ELF-1 (cell line): ENCODE measurements around the gene SNRPA.
"Not testable (repeated sequence)": the region's sequence is repeated elsewhere in the genome, so short reads cannot be mapped to it uniquely, and the experiment has no call there.

Source experiments
- DNase-seq: peaks from one replicate; pipeline ENCODE4 v3.0.0-alpha.2; 2016; ENCODE audit warnings: low read depth, low spot score

Gene SNRPA

DNA sequence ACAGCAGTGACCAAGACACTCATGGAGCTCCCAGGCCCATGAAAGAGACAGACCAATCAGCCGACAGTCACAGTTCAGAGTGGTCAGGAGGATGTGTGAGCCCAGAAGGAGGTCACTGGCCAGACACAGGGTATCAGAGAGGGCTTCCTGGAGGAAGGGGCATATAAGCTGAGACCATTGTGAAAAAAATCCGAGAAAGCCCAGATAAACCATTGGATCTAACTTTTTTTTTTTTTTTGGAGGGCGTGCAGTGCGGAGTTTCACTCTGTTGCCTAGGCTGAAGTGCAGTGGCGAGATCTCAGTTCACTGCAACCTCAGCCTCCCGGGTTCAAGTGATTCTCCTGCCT, 29.9 kb upstream of the SNRPA start:
- no peak for DNase-seq

DNA sequence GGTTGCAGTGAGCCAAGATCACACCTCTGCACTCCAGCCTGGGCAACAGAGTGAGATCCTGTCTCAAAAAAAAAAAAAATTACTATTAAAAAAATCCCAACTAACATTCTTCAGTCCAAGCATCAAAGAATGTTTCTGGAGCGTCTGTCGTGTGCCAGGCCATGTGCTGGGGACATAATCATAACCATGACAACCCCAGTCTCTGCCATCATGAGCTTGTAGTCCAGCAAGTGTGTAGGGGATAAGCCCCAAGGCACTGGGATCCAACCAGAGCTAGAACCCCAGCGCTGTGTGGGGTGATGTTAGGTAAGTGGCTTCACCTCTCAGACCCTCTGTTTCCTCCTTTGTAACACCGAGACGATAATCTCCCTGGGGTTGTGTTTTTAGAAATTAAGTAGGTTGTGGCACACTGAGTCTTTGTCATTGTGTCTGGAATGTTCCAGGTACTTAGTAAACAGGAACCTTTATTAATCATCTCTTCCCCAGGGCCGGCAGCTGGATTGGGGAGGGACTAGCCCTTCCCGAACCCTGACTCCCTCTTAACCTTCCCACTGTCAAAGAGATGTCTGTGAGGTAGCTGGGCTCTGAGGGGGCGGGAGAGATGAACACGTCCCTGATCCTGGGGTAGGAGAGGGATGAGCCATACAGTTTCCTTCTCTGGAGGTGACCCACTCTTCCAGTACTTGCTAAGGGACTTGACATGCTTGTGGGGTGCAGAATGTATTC, 28.9 kb upstream of the SNRPA start:
- DNase-seq, result no peak

DNA sequence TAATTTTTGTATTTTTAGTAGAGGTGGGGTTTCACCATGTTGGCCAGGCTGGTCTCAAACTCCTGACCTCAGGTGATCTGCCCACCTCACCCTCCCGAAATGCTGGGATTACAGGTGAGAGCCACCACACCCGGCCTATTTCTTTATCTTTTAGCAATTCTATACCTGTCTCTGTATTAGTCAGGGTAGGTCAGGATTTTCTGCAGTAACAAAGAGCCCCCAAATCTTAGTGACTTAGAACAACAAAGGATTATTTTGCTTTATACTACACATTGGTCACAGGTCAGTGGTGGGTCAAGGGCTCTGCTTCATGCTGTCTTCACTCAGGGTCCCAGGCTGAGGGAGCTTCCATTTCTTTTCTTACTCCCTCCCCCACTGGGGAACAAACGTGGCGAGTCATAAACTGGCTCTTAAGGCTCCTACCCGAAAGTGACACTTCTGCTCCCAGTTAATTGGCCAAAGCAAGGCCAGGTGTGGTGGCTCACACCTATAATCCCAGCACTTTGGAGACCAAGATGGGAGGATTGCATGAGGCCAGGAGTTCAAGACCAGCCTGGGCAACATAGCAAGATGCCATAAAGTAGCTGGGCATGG, 27.2 kb upstream of the SNRPA start:
- no peak for DNase-seq

DNA sequence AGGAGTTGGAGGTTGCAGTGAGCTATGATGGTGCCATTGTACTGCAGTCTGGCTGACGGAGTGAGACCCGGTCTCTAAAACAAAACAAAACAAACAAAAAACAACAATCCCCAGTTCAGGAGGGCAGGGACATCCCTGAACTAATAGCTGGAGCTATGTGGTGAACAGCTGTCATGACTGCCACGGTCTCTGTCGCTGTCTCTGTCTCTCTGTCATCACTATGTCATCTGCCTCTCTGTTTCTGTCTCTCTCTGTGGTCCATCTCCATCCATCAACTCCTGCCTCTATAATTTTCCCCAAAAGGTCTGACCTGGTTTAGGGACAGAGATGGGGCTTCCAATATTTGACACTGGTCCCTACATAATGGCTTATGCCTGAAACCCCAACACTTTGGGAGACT, 26.7 kb upstream of the SNRPA start:
- no peak for DNase-seq

DNA sequence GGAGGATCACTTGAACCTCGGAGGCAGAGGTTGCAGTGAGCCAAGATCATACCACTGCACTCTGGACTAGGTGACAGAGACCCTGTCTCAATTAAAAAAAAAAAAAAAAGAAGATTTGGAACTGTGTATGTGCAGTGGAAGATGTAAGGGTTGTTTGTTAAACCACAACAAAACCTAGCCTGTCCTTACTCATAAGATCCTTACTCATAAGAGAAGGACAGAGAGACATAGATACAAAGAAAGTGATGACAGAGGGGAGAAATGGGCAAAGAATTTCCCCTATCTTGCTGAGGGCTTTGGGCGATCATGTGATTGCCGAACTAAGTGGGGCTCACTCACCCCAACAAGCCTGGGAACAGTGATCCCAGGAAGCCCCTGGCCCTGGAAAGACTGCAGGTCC, 26.1 kb upstream of the SNRPA start:
- no peak for DNase-seq

DNA sequence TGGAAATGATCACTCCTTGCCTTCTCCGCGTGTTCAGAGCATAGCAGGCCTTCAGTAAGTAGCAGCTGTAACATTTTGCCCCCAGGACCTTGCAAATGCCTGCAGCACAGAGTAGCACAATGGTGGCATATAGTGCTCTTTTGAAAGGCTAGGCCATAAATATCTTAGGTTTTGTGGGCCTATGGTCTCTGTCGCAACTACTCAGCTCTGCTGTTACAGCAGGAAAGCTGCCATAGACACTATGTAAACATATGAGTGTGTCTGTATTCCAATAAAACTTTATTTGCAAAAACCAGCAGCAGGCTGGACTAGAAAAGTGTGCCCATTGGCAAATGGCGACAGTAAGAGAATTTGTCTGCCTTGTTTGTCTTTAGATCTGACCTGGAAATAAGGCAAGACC, 24.7 kb upstream of the SNRPA start:
- no peak for DNase-seq

DNA sequence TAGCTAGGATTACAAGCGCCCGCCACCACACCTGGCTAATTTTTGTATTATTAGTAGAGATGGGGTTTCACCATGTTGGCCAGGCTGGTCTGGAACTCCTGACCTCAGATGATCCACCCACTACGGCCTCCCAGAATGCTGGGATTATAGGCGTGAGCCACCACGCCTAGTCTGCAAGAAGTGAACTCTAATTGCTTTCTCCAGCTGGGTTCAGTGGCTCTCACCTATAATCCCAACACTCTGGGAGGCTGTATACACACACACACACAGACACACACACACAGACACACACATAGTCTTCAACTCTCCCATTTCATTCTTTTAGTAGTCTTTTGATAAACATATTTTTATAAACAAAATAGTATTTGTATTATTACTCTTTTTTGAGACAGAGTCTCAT, 20.9 kb upstream of the SNRPA start:
- DNase-seq, result not testable (repeated sequence)

DNA sequence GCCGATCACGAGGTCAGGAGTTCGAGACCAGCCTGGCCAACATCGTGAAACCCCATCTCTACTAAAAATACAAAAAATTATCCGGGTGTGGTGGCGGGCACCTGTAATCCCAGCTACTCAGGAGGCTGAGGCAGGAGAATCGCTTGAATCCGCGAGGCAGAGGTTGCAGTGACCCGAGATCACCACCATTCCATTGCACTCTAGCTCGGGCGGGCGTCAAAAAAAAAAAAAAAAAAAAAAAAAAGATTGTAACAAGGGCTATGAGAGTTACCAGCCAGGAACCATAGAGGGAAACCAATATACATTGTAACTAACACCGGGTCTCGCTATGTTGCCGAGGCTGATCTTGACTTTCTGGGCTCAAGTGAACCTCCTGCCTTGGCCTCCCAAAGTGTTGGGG, 18.7 kb upstream of the SNRPA start:
- not testable (repeated sequence) for DNase-seq

DNA sequence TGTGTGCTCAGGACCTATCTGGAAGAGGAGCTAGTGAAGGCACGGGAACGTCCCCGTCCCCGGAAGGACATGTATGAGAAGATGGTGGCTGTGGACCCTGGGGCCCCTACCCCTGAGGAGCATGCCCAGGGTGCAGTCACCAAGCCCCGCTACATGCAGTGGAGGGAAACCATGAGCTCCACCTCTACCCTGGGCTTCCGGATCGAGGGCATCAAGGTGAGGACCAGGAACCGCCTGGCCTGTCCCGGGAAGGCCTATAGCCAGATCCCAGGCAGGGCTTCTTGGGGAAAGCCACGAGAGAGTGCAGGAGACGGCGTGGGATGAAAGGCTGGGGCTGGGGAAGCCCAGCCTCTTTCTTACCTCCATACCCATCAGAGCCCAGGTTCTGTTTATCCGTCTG, 17.9 kb upstream of the SNRPA start:
- DNase-seq, result no peak

DNA sequence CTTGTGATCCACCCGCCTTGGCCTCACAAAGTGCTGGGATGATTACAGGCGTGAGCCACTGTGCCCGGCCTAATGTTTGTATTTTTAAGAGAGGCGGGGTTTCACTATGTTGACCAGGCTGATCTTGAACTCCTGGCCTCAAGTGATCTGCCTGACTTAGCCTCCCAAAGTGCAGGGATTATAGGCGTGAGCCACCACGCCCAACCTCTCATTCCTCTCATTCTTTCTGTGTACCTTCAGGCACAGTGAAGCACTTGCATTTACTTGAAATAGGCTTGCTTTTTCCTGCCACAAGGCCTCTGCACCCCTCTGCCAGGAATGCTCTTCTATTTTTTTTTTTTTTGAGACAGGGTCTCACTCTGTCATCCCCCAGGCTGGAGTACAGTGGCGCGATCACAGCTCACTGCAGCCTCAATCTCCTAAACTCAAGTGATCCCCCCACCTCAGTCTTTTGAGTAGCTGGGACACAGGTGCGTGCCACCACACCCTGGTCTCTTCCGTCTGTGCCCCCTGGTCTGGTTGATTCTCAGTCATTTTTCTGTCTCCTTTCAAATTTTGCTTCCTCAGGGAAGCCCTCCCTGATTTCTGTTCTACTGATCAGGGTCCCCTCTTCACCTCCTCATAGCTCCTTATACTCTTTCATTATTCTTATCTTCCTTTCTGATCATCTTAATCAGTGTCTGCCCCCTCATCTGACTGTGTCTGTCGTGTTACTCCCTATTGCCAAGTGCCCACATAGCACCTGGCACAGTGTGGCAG, 15.8 kb upstream of the SNRPA start:
- peak; percentile 31 for DNase-seq

DNA sequence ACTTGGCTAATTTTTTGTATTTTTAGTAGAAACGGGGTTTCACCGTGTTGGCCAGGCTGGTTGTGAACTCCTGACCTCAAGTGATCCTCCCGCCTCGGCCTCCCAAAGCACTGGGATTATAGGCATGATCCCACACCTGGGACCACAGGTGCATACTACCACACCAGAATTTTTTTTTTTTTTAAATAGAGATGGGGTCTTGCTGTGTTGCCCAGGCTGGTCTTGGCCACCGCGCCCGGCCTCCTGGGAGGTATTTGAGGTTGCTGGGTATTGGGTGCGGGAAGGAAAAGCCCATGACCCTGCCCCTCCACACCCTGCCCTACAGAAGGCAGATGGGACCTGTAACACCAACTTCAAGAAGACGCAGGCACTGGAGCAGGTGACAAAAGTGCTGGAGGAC, 14.3 kb upstream of the SNRPA start:
- DNase-seq, result no peak

DNA sequence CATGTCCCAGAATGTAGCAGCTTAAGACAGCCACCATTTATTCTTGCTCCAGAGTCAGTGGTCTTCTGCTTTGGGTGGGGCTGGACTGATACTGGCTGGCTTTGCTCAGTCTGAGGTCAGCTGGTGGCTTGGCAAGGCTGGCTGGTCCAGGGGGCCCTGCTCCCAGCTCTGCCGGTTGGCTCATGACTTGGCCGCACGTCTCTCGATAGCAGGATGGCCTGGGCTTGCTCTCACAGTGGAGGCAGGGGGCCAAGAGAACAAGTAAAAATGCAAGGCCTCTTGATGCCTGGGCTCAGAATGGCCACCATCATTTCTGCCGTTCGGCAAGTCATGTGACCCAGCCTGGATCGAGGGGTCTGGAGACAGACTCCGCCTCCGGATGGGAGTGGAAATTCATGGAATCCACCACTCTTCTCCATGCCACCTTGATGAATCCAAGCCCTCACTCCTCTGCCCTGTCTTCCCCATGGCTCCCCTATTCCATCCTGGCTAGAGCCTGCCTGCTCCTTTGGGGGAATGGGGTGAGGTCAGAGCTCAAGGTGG, 13.8 kb upstream of the SNRPA start:
- no peak for DNase-seq

DNA sequence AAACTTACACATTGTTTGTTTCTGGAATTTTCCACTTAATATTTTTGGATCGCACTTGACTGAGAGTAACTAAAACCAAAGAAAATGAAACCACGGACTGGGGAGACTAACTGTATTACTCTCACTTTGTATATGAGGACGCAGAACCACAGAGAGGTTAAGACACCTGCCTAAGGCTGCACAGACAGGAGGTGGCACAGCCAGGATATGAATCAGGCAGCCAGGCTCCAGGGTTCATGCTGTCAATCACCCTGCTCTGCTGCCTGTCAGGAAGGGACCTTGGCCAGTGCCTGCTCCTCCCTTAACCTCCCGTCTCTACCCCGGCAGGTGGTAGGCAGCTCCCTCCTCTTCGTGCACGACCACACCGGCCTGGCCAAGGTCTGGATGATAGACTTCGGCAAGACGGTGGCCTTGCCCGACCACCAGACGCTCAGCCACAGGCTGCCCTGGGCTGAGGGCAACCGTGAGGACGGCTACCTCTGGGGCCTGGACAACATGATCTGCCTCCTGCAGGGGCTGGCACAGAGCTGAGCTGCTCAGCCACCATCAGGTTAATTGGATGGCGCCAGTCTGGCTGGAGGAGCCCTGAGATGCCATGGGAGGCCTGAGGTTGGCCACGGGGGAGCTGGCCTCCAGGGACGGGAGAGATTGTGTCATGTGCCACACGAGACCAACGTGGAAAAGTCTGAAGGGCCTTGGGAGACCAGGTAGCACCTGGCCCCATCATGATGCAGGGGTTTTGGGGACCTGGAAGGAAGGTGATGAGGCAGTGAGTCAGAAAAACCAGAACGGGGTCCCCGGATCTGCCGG, 11.8 kb upstream of the SNRPA start:
- DNase-seq, result no peak

DNA sequence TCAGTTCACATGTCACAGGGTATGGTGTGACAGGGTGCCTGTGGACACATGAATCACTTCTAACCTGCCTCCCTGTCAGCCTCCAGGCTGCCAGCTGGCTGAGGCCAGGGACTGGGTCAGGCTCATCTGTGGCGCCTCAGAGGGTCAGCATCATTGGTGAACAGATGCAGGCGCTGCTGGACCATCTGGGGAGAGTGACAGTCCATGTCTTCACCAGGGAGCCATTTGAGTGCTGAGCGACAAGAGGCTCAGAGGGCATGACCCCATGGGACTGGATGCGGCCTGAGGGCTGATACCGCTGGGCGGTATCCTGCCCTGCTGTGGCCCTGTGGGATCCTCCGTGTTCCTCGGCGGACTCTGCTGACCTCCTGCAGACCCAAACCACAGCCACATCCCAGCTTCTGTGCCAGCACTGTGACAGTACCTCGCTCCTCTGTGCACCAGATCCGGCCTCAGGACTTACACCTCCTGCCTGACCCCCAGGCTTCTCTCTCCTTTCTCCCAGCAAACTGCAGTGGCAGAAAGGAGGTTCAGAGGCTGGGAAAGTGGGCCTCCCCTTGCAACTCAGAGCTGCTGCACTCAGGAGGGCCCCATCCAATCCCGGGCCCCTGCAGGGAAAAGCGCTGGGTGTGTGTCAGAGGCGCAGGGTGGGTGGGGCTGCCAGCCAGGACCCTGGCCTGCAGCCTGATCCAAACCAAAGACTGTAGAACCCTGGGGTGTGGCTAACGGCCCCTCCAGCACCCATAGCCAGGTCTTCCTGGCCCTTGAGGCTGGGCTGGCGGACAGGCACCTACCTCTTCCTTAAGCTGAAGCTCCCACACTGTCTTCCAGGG, 10.9 kb upstream of the SNRPA start:
- peak; percentile 37 for DNase-seq

DNA sequence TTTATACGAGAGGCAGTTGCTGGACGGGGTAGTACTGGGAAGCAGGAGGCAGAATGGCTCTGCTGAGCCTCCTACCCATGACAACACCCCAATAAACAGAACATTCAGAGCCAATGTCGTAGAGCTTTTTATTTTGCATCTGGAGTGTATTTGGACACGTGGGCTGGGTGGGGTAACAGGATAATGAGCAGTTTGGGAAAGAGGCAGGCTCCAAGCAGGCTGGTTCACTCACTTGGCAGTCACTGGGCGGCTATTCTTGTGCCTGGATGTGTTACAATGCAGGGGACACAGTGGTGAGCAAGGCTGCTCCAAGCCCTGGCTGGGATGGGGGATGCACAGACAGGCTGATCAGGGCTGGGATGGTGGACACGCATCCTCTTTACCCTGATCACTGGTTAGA, 10.3 kb upstream of the SNRPA start:
- DNase-seq, result no peak

DNA sequence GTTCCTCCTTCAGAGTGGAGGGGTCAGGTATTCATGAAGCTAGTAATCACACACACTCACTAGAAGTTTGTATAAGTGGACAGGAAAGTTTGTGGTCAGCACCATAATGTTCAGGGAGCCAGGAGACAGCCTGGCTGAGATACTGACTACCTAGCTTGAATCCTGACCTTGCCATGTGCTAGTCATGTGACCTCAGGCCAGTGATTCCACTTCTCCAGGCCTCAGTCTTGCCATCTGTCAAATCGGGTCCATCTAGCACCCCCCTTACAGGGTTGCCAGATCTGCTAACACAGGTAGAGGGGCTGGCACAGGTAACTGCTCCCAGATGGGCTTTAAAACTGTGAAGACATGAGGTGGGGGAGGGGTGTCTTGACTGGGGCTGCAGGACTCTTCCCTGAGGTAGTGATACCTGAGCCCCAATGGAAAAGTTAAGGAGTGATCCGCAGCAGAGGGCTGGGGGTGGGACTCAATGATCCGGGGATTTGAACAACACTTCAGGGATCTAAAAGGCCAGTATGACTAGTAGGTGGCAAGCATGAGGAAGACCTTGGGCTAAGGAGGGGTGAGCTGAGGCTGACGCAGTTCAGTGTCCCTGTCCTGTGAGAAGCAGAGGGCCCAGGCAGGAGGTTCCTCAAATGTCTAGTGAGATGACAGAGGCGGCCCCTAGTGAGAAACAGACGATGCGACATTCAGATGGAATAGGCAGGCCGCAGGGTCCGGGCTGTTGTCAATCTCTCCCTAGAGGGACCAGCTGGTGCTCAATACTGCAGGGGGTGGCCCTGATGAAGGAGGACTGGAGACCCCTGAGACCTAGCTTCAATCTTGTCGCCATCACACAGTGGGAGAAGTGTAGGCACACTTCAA, 9.2 kb upstream of the SNRPA start:
- DNase-seq, result no peak

DNA sequence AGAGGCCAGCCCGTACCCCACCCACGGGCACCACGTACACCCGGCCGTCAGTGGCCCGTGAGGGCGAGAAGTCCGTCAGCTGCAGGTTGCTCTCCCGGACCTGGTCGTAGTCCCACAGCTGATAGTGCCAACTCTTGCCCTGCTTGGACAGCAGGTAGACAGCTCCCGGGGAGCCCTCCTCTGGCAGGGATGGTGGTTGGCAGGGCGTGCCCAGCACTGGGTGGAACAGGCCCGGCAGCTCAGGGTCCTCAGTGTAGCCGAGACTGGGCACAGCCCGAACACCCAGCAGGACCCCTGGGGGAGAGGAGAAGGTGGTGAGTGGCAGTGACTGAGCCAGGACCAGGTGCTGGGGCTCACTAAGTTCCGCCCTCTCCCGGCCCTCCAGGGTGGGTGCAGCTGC, 8.5 kb upstream of the SNRPA start:
- DNase-seq, result no peak

DNA sequence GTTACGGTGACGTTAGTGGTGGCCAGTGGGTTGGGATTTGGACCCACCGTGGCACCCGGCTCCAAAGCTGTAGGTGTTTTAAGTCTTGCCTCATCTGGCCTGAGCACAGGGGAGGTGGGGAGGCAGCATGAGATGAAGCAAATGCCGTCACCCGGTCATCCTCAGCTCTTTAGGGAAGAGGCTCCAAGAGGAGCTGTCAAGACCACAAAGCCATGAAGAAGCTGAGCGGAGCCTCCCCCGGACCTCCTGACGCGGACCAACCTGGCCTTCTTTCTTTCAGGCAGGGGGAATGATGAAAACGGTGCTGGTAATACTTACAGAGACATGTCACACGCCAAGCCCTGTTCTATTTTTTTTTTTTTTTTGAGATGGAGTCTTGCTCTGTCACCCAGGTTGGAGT, 8.1 kb upstream of the SNRPA start:
- DNase-seq, result no peak

DNA sequence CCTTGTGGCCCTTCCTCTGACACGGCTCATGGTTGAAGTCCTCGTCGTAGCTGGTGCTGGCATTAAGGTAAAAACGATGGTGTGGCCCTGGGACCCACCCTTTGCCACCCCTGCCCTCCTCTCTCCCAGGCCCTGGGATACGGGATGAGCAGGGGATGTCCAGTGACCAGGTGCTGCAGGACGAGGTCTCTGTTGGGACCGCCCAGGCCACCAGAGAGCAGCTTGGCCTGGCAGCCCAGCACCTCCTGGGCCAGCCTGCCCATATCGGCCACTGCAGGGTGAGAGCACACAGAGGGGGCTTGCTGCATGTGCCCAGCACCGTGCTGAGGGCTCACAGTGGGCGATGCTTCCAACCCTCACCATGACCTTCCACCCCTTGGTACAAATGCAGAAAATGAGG, 7.1 kb upstream of the SNRPA start:
- no peak for DNase-seq
